GM19043 (cell line): Measurements from ENCODE around the gene SPOP.
"Not testable (repeated sequence)": the region's sequence is repeated elsewhere in the genome, so short reads cannot be mapped to it uniquely, and the experiment has no call there.

Experiments
- ATAC-seq: cut with Tn5 transposase; IDR thresholded peaks from one replicate; pipeline ENCODE4 v1.9.1; 2021; ENCODE audit warnings: low read depth; ENCODE audit not compliant: unreplicated experiment

SPOP gene

GRCh38 chr17:49574945-49575678, 102.8 kb downstream of the SPOP start:
- ATAC-seq: no peak

- no peak for ATAC-seq
Observed at GRCh38 chr17:49574323-49574781, 103.5 kb downstream of the SPOP start.

GRCh38 chr17:49573510-49574322, 104.2 kb downstream of the SPOP start:
- ATAC-seq: no peak

- ATAC-seq: no peak
Observed at GRCh38 chr17:49572806-49573420, 105.0 kb downstream of the SPOP start.

- ATAC-seq: no peak
Observed at GRCh38 chr17:49572226-49572625, 105.7 kb downstream of the SPOP start.

- ATAC-seq: no peak
Observed at GRCh38 chr17:49571764-49572163, 106.1 kb downstream of the SPOP start.

- ATAC-seq: no peak
Observed at GRCh38 chr17:49571283-49571682, 106.6 kb downstream of the SPOP start.

- no peak for ATAC-seq
Observed at GRCh38 chr17:49570540-49571242, 107.2 kb downstream of the SPOP start.

GRCh38 chr17:49568695-49569047, 109.2 kb downstream of the SPOP start:
- not testable (repeated sequence) for ATAC-seq

- no peak for ATAC-seq
Observed at GRCh38 chr17:49567871-49568694, 109.8 kb downstream of the SPOP start.

- ATAC-seq: no peak
Observed at GRCh38 chr17:49567104-49567521, 110.8 kb downstream of the SPOP start.

GRCh38 chr17:49566668-49567071, 111.2 kb downstream of the SPOP start:
- no peak for ATAC-seq

GRCh38 chr17:49565948-49566491, 111.9 kb downstream of the SPOP start:
- no peak for ATAC-seq

- no peak for ATAC-seq
Observed at GRCh38 chr17:49564638-49565037, 113.3 kb downstream of the SPOP start.

- ATAC-seq: no peak
Observed at GRCh38 chr17:49557312-49558024, 120.4 kb downstream of the SPOP start.

GRCh38 chr17:49556223-49556943, 121.5 kb downstream of the SPOP start:
- no peak for ATAC-seq

- ATAC-seq: no peak
Observed at GRCh38 chr17:49555495-49556222, 122.2 kb downstream of the SPOP start.
